GM18520 (cell line): ENCODE results near the gene STPG3.
A peak's percentile ranks its signal among the peaks of the same experiment; 100 is the strongest.

Source experiments
- ATAC-seq: cut with Tn5 transposase; IDR thresholded peaks from one replicate; pipeline ENCODE4 v1.9.1; 2021; ENCODE audit not compliant: unreplicated experiment

Gene STPG3

GRCh38 chr9:137251194-137251461 is at the start of gene STPG3:
STPG3 (plus strand) TSS chr9:137251286; CDS start chr9:137251287, 1 bp downstream.
- ATAC-seq = no peak

DNA sequence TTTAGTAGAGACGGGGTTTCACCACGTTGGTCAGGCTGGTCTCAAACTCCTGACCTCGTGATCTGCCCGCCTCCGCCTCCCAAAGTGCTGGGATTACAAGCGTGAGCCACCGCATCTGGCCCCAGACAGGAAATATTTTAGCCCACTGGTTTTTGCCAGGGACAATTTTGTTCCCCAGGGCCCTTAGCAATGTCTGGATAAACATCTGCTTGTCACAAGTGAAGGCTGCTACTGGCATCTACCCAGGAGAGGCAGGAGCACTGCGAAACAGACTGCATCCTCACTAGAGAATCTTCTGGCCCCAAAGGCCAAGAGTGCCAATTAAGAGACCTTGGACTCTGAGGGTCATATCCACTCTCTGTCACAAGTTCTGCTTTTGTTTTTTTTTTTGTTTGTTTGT is 48.1 kb upstream of the STPG3 start:
- no peak for ATAC-seq

DNA sequence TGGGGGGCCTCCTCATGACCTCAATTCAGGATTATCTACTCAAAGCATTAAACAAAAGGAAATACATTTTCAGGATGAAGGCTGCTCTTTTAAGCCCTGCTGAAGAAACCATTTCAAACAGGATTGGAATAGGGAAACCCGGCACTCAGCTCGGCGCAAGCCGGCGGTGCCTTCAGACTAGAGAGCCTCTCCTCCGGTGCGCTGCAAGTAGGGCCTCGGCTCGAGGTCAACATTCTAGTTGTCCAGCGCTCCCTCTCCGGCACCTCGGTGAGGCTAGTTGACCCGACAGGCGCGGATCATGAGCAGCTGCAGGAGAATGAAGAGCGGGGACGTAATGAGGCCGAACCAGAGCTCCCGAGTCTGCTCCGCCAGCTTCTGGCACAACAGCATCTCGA is 46.4 kb upstream of the STPG3 start:
- no peak for ATAC-seq

- ATAC-seq = peak; percentile 31
Measured at GRCh38 chr9:137205126-137206069, 45.7 kb upstream of the STPG3 start, which contains the start of the genes NDOR1 and TMEM203. NDOR1 (plus strand) TSS chr9:137205700; CDS start chr9:137205778, 78 bp downstream. TMEM203 (minus strand) TSS chr9:137205648; CDS start chr9:137205414, 234 bp downstream.

DNA sequence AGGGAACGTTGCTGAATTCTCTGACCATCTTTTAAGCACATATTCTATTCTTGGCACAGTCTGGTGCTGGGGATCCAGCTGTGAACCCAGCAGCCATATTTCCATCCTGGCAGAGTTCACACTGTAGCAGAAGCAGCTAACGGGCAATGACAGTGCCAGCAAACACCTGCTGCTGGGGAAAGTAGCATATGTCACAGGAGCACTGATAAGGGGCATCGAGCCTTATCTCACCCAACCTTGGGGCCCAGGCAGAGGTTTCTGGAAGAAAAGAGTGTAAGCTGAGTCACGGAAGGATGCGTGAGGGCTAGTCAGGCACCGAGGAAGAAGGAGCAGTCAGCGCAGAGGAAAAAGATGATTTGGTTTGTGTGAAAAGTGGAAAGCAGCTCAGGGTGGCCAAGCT is 44.5 kb upstream of the STPG3 start:
- no peak for ATAC-seq

- no peak for ATAC-seq
Measured at GRCh38 chr9:137211532-137211931, 39.6 kb upstream of the STPG3 start.

- ATAC-seq = no peak
Measured at GRCh38 chr9:137212520-137212919, 38.6 kb upstream of the STPG3 start.

DNA sequence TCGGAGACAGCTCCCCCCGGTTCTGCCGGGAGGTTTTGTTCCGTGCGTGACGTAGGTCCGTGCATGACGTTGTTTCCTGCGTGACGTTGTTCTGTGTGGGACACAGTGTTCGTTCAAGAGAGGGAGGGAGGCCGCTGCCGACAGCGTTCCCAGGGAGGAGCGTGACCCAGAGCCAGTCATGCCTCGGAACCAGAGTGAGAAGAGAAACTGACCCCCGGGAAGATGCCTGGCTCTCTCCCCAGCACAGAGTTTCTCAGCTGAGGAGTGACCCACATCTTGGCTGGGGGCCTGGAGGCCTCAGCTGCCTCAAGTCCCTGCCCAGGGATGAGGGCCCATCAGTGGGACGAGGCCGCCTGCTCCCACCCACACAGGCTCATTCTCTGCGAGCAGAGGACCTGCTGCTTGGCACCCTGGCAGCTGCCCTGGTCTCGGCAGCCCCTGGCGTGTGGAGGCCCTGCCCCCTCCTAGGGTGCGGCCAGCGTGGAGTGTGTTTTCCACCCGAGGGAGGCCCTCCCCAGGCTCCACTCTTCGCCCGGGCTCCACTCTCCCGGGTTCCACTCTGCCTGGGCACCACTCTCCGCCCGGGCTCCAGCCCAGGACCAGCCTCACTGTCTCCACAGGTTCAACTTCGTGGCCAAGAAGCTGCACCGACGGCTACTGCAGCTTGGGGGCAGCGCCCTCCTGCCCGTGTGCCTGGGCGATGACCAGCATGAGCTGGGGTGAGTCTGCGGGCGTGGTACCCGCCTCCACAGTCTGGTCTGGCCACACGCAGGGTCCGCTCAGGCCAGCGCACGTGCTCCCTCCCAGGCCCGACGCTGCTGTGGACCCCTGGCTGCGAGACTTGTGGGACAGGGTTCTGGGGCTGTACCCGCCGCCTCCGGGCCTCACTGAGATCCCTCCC is 37.7 kb upstream of the STPG3 start:
- ATAC-seq = no peak

DNA sequence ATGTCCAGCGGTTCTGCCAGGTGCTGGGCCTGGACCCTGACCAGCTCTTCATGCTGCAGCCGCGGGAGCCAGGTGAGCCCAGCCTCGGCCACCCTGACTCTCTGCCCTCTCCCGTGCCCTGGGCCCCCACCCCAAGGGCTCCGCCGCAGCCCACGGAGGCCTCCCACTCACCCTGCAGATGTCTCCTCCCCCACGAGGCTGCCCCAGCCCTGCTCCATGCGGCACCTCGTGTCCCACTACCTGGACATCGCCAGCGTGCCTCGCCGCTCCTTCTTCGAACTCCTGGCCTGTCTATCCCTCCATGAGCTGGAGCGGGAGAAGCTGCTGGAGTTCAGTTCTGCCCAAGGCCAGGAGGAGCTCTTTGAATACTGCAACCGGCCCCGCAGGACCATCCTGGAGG is 36.5 kb upstream of the STPG3 start:
- no peak for ATAC-seq

DNA sequence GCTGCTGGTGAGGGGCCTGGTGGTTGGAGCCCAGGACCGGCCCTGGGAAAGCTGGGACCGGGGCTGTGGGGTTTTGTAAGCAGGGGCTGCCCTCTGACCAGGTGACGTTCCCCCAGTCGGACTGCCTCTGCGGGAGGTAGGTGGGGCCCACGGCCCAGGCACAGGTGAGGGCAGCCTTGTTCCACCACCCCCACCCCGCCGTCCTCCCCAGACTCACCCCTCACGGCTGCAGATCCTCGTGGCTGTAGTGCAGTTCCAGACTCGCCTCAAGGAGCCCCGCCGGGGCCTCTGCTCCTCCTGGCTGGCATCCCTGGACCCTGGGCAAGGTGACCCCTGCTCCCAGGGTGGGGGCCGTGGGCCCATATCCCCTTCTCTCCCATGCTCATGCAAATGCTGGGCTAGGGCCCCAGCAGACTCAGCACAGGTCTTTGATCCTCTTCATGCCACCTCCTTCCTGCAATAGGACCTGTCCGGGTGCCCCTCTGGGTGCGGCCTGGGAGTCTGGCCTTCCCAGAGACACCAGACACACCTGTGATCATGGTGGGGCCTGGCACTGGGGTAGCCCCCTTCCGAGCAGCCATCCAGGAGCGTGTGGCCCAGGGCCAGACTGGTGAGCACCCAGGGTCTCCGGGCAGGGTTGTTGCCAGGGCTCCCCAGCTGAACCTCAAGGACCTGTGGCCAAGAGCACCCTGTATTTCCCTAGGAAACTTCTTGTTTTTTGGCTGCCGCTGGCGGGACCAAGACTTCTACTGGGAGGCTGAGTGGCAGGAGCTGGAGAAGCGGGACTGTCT is 35.7 kb upstream of the STPG3 start:
- no peak for ATAC-seq

DNA sequence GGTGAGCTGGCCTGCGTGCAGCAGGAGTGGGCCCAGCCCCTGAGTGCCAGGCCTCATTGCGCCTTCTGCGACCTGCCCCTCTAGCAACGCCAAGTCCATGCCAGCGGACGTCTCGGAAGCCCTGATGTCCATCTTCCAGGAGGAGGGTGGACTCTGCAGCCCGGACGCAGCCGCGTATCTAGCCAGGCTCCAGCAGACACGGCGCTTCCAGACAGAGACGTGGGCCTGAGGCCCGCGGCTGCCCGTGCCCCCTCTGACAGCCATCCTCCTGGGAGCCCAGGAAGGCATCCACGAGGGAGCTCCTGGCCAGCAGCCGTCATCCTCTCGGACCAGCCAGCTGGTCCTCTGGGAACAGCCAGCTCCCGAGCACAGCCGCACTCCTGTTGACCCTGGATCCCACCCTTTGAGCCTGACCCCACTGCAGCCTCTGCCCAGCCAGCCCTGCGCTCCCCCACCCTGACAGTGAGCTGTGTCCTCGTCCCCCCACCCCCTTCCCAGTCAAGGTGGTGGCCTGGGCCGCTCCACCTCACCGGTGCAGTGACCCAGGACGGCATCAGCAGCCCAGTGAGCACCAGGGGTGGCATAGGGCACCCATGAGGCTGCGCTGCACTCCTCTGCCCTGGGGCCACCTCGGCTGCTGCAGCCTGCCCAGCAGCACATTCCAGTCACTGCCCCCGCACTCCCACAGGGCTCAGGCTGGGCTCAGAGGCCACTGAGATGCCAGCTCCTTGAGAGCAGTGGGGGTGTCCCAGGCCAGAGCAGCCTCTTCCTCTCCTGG is 34.7 kb upstream of the STPG3 start:
- ATAC-seq = no peak

- ATAC-seq = no peak
Measured at GRCh38 chr9:137217276-137218211, 33.5 kb upstream of the STPG3 start.

DNA sequence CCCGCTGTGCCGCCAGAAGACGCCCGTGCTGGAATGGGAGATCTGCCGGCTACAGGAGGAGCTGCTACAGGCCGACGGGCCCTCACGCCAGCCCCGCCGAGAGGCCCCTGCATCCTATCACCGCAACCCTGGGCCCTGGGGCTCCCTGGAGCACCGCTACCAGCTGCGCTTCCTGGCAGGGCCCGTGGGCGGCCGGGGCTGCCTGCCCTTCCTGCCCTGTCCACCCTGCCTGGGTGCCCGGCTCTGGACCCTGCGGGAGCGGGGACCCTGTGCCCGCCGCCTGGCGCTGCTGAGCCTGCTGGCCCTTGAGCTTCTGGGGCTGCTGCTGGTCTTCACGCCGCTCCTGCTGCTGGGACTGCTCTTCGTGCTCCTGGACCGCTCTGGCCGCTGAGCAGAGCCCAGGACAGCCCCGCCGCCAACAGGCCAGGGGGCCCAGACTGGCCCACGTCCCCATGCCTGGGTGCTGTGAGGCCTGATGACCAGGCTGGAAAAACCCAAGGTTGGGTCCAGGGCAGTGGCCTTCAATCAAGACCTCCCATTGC is 32.8 kb upstream of the STPG3 start:
- no peak for ATAC-seq

DNA sequence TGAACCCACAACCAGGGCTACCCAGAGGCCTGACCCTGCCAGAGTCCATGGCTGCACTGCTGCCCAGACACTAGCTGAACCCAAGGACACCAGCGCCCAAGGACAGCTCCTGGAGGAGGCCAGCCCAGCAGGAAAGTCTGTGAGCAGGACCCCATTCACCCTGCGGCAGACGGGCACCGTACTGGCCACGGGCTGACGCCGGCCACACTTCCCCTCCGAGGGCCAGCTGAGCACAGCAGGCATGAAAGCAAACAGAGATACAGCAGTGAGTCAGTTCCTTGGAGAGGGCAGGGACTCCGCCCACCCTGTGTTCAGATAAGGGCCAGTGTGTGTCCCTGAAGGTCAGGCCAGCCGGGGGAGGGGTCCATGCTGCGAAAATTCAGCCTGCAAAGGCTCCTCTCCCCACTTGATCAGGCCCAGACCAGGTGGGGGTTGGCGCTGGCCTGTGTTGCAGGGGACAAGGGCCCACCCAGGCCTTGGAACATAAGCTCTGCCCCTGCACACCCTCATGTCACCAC is 32.3 kb upstream of the STPG3 start:
- ATAC-seq = no peak

- ATAC-seq = no peak
Measured at GRCh38 chr9:137219757-137220316, 31.2 kb upstream of the STPG3 start.

GRCh38 chr9:137220317-137221094 is 30.6 kb upstream of the STPG3 start:
- ATAC-seq = no peak

DNA sequence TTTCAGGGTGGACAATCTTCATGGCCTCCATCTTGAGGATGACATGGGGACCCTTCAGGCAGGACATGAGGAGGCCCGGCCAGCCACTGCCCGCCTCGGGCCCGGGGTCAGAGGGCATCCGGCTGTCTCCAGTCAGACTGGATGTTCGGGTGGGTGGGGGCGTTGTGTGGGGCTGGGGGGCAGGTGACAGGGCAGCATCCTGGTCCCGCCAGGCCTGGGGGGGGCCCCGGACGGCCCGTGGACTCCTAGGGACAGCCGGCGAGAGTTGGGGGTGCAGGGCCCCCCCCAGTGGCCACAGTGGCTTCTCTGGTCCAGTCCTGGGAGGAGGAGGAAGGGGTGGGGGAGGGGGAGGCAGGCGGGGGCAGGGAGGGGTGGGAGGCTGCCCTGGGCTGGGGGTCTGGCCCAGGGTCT is 30.0 kb upstream of the STPG3 start:
- ATAC-seq = no peak
